NCI-H82 treated with DMSO at 0.1 percent for 48 hours (cell line): Measurements from ENCODE around the gene TACC2.

Experiments
- DNase-seq: peaks from one replicate; lab custom pipeline; 2025; ENCODE audit not compliant: unreplicated experiment; lab: John Stamatoyannopoulos, UW

Gene TACC2

DNA sequence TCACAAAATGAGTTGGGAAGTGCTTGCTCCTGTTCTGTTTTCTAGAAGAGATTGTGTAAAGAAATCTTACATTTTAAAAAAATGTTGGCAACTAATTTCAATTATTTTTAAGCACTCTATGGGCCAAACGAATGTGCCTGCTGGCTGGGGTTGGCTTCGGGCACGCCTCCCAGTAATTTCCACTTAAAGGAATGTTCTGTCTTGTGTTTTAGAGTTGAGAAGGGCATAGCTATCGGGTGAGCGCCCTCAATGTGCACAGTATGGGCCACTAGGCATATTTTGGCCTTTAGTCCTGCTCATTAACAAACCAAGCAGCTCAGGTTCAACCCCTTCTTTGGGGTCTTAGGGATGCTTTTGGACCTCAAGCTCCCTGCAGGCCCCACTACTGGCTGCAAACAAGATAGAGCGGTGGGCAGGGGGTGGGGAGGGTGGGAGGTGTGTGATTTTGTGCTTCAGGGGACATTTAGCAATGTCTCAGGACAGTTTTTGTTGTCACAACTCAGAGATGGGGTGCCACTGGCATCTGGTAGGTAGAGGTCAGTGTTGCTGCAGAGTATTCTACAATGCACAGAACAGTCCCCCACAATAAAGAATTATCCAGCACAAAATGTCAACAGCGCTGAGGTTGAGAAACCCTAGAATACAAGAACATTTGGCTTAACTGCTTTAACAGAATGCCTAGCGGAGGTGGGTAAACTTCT lies 40.7 kb downstream of the TACC2 start:
- DNase-seq = no peak

DNA sequence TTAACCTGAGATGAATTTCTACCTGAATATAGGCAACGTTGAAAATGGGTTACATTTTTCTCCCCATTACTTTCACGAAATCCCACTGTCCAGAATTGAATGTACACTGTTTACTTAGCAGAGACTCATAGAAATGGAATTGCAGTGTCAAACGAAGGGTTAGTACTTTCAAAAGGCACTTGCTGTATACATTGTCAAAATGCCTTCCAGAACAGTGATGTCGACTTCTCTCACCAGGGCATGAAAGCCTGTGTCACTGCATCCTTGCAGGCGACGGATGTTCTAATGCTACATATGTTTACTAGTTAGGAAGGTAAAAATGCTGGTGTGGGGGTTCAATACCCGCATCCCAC lies 41.2 kb downstream of the TACC2 start:
- DNase-seq = no peak

- no peak for DNase-seq
These were observed 44.4 kb downstream of the TACC2 start for GRCh38 chr10:122033224-122033926.

DNA sequence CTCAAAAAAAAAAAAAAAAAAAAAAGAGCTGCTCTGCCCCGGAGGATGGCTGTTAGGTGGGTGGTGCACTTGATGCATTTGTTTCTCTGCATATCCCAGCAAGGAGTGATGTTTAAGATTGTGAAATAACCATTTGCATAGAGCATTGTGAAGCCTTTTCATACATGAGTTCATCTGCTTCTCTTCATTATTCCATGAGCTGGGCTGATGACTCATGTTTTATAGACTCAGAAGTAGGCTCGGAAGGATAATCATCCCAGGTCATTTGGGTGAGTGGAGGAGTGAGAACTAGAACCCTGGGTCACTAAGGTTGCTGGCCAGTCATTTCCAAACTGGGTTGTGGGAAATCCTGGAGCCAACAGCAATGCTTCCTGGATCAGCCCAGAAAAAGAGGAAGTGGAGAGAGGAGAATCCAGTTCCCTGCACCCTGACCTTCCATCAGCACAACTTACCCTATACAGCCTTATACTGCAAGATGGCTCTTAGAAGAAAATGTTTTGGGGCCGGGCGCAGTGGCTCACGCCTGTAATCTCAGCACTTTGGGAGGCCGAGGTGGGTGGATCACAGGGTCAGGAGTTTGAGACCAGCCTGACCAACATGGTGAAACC lies 45.3 kb downstream of the TACC2 start:
- no peak for DNase-seq

DNA sequence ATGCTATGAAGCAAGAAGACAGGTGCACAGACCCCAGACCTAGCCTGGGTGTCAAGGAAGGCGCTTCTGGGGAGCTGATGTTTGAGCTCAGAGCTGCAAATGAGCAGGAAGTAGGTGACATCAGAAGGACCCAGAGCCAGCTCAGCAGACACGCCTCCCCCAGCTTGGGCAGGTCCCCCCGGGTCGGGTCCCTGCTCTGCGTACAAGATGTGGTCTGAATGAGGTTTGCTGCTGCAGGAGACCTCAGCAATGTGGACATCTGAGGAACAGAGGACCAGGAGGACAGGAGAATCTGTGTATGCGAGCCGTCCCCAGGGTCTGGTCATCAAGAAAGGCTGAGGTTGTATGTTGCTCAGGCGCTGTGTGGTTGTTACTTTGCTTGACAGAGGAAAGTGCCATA lies 51.8 kb downstream of the TACC2 start:
- DNase-seq = no peak

DNA sequence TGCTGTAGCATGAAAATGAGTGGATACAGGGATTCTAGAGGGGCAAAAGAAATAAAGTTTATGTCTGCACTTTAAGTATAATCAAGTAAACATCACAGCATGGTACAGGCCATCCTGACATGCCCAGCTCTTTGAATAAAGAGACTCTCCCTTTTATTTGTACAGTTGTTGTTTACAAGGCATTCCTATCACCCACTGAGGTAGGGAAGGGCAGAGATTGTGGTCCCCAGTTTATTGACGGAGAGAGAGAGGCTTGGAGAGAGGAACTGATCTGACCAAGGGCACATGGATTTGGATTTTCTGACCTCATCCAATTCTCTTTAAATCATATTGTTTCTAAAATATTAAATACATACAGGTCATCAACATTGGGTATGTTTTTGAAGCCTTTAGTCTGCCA lies 53.9 kb downstream of the TACC2 start:
- DNase-seq = no peak

DNA sequence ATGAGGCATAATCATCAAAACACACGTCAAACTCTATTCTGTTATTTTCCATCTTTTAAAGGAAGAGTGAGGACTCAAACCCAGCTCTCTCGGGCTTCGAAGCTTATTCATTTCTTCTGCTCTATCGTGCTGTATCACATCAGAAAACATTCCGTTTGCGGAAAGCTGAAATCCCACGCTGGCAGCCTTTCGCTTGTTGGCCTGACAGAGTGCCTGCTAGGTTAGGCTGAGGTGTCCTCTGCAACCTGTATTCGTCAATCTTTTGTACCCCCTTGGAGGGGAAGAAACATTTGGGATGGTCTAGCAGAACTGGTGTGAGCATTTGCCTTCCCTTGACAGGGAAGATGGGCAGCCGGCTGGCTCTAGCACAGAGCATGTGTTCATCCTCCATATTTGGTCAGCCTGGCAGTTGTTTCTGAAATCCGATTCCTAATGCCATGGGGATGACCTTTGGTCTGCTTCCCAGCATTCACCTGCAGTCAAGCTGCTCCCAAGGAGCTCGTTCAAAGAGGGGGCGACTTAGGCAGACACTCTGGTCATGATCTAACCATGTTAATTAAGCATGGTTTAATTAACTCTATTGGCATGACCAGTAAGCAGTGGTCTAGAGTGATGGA lies 55.2 kb downstream of the TACC2 start:
- DNase-seq = peak; percentile 2

DNA sequence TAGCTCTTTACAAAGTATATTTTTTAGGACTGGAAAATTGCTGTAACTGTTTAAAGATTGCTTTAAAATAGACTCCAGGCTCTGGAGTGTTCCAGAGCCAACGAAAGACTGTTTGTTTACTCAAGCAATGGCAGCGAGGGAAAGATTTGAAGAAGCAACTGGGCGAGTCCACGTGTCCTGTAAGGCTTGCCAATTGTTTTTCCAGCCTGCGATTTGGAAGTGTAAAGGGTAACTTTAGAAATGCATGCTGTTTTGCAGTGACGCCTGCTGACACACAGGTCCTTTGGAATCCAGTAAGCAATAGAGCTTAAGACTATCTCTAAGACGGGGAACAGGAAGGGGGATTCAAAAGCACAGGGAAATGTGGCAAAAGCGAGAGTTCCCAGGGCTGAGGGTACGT lies 55.8 kb downstream of the TACC2 start:
- DNase-seq = no peak

GRCh38 chr10:122045212-122045611 lies 56.2 kb downstream of the TACC2 start:
- DNase-seq = no peak

DNA sequence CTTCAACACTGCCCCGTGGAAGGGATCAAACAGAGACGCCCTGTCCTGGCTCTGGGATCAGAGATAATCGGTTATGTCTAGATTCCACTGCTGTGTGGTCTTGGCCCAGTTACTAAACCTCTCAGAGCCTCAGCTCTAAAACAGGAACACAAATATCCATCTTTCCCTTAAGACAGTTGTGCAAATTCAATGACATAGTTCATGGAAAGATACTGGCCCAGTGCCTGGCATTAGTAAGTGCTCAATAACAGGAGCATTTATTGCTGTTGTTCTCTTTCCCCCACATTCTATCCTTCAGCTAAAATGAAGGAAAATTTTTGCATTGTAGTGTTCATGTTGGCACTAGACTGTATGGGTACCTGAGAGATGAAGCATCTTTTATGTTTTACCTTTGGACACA lies 58.6 kb downstream of the TACC2 start:
- DNase-seq = no peak

- DNase-seq = no peak
These were observed 60.1 kb downstream of the TACC2 start for GRCh38 chr10:122049076-122049475.

DNA sequence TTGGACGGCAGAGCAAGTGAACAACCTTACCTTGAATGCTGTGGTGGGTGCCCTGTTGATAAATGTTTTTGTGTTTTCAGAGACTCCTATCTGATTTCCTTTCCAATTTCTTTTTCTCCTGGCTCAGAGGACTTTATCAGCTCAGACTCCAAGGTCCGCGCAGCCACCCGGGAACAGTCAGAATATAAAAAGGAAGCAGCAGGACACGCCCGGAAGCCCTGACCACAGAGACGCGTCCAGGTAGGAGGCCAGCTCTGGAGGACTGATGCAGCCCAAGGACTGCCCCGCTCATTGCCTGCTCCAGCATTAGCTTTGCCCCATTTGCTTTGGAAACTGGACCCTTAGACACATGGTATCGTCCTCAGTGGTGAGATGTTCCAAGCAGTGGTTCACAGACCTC lies 61.3 kb downstream of the TACC2 start:
- no peak for DNase-seq

DNA sequence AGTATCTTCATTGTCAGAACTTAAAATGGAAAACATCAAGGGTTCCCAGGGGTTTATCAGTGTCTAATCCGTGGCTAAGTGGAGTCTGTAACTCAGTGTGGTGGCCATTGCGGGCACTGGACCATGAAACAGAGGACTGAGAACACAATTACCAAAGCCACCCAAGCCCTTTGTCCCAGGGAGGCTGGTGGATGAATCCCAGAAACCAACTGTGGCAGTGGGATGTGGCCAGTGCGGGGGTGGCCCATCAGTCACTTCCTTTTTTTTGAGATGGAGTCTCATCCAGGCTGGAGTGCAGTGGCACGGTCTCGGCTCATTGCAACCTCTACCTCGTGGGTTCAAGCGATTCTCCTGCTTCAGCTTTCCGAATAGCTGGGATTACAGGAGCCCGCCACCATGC lies 61.8 kb downstream of the TACC2 start:
- DNase-seq = no peak

DNA sequence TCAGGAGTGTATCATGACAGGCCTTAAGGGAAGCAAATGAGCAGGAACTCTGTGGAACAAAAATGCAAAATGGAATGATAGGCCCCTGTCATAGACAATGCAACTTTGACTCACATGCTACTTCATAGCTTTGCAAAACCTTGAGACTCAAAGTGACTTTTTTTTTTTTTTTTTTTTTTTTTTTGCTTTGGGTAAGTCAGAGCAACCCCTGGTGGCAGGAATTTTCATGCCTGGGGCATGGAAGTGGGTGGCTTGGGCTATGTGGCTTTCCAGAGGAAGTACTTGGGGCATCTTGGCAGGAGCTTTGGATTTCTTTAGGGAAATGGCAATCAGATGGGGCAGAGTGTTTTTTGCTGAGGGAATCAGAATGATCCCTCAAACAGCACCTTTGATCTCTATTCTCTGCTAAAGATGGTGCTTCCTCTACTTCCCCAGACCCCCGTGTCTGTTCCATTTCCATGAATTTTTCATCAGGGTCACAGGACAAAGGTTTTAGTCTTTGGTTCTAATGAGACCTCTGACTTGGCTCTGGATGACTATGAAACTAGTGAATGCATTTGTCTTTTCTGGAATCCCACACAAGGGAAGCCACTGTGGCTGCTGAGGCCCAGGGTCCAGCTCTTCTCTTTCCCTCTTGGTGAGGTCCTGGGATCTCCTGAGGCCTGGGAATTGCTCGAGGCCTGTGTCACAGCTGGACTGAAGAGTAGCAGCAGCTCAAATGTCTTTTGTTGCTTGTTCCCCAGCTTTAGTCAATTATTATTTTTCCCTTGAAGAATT lies 62.8 kb downstream of the TACC2 start:
- DNase-seq = no peak

DNA sequence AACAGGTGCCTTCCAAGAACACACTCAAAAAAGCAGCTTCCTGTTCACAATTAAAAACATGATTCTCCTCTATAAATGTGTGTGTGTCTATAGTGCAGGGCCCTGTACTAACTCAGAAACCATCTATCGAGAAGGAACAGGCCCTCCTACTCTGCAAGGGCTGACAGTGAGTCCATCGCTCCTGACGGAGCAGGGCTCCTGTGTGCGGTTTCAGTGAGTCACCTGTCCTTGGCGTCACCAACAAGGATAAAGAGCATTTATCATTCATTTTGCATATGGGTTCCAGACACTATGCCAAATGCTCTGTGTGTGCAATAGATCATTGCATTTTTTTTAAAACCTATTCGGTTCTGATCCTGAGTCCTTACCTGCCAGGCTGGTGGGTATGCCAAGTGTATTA lies 63.7 kb downstream of the TACC2 start:
- DNase-seq = no peak

- no peak for DNase-seq
These were observed 64.4 kb downstream of the TACC2 start for GRCh38 chr10:122053314-122053713.

GRCh38 chr10:122054048-122055025 lies 65.4 kb downstream of the TACC2 start:
- DNase-seq = peak; percentile 15

GRCh38 chr10:122055252-122055651 lies 66.3 kb downstream of the TACC2 start:
- no peak for DNase-seq

DNA sequence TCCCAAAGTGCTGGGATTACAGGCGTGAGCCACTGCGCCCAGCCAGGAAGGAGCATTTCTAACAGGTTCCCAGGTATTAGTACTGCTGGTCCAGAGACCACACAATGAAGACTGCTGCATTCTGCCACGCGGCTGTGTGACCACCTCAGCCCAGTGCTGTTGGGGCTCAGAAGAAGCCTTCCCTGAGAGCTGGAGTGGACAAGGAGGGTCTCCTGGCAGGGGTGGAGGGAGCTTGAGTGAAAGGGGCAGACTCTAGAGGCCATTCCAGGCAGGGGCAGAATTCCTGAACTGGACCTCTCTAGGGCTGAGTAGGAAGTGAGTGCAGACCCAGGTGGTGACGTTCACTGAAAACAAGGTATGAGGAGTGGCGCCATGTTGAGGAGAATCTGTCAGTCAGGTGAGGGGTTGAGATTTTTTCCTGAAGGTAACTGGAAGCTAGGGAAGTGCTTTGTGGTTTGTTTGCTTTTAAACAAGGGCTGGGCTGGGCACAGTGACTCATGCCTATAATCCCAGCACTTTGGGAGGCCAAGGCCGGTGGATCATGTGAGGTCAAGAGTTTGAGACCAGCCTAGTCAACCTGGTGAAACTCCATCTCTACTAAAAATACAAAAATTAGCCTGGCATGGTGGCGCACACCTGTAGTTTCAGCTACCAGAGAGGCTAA lies 67.6 kb downstream of the TACC2 start:
- DNase-seq = no peak
